Stimulated activated CD4-positive, alpha-beta T cell treated with anti-CD3 and anti-CD28 coated beads, Interleukin-4, amount 100 ng/mL, for 24 hours (primary cell): Measurements from ENCODE around the gene PPP1CA.
A peak's percentile ranks its signal among the peaks of the same experiment; 100 is the strongest.
"Not testable (repeated sequence)": the region's sequence is repeated elsewhere in the genome, so short reads cannot be mapped to it uniquely, and the experiment has no call there.

ENCODE experiments used
- DNase-seq: peaks from one replicate; pipeline ENCODE4 v3.0.0-alpha.2; 2020

The PPP1CA gene

DNA sequence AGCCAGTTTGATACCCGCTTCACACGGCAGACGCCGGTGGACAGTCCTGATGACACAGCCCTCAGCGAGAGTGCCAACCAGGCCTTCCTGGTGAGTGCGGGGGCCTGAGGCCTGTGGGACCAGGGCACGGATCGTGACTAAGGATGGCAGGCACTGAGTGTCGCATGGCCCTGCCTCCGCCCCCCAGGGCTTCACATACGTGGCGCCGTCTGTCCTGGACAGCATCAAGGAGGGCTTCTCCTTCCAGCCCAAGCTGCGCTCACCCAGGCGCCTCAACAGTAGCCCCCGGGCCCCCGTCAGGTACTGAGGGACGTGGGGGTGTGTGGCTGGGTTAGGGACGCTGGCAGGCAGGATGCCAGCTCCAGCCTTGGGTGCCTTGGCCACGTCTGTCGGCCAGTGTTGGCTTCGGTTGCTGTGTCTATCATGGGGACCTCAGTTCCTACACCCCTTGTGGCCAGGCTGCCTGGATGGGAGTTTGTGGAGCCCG, 32.8 kb upstream of the PPP1CA start:
- peak; percentile 31 for DNase-seq

DNA sequence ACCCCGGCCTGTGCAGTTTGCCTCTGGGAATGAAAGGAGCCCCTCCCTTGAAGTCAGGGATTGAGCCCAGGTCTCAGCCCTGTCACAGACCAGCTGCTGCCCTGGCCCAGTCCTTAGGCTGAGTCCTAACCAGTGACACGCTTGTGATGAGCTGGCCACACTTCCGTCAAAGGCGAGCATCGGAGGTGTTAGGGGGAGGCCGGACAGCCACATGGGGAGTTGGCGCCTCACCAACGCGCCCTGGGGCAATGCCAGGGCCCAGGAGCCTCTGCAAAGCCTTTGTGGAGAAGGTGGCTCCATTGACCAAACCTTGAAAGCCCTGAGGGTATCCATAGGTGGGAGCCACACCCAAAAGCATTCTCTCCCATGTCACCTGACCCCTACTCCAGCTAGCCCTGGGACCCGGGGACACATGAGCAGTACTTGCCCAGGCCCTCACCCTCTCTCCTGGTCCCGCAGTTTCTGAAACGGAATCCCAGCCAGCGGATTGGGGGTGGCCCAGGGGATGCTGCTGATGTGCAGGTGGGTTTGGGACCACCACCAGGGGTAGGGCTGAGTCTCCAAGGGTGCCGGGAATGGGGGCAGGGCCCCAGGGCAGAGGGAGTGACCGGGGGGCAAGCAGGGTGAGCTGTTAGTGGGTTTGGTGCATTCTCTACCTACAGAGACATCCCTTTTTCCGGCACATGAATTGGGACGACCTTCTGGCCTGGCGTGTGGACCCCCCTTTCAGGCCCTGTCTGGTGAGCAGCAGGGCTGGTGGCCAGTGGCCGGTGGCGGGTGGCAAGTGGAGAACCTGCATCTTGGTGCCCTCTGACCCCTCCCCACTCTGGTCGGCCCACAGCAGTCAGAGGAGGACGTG, 32.1 kb upstream of the PPP1CA start:
- DNase-seq = no peak

DNA sequence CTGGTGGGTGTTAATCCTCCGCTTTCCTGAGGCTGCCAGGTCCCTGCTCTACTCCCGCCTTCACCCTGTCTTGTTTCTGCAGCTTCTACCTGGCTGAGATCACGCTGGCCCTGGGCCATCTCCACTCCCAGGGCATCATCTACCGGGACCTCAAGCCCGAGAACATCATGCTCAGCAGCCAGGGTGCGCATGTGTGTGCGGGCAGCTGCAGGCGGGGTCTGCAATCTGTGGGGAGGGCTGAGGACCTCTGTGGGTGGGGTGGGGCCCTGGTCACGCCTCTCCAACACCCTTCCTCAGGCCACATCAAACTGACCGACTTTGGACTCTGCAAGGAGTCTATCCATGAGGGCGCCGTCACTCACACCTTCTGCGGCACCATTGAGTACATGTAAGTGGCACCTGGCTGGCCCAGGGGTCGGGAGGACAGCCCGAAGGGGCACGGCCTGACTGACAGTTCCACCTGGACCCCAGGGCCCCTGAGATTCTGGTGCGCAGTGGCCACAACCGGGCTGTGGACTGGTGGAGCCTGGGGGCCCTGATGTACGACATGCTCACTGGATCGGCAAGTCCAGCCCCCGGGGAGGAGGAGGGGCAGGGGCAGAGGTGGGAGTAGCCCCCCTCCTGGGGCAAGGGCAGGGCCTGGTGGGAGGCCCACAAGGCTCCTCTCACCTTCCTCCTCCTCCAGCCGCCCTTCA, 31.1 kb upstream of the PPP1CA start:
- no peak for DNase-seq

GRCh38 chr11:67431346-67432249, 29.9 kb upstream of the PPP1CA start:
- no peak for DNase-seq

DNA sequence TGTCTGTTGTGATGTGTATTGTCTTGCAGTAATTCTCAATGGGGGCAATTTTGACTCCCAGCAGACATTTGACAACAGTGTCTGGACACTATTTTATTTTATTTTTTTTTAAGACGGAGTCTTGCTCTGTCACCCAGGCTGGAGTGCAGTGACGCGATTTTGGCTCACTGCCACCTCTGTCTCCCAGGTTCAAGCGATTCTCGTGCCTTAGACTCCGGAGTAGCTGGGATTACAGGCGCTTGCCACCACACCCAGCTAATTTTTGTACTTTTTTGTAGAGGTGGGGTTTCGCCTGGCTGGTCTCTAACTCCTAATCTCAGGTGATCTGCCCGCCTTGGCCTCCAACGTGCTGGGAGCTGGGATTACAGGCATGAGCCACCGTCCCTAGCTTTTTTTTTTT, 28.1 kb upstream of the PPP1CA start:
- DNase-seq = no peak

DNA sequence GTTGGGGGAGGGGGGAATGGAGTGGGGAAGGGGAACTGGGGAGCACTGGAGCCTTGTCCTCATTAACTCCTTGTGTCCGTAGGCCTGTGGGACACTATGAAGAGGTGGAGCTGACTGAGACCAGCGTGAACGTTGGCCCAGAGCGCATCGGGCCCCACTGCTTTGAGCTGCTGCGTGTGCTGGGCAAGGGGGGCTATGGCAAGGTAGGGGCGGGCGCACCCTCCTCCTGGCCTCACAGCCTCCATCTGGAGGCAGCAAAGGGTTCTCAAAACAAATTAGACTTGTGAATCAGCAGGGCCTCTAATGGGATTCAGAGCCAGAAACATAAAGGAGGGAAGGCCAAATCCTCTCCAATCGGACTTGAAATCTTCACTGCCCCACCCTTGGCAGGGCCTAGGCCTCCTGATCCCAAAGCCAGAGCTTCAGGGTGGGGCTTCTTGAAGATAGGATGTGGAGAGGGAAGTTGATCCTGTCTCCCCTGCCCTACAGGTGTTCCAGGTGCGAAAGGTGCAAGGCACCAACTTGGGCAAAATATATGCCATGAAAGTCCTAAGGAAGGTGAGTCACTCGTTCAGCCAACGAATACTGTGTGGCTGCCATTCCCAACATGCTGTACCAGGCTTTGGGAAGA, 27.5 kb upstream of the PPP1CA start:
- DNase-seq = no peak

DNA sequence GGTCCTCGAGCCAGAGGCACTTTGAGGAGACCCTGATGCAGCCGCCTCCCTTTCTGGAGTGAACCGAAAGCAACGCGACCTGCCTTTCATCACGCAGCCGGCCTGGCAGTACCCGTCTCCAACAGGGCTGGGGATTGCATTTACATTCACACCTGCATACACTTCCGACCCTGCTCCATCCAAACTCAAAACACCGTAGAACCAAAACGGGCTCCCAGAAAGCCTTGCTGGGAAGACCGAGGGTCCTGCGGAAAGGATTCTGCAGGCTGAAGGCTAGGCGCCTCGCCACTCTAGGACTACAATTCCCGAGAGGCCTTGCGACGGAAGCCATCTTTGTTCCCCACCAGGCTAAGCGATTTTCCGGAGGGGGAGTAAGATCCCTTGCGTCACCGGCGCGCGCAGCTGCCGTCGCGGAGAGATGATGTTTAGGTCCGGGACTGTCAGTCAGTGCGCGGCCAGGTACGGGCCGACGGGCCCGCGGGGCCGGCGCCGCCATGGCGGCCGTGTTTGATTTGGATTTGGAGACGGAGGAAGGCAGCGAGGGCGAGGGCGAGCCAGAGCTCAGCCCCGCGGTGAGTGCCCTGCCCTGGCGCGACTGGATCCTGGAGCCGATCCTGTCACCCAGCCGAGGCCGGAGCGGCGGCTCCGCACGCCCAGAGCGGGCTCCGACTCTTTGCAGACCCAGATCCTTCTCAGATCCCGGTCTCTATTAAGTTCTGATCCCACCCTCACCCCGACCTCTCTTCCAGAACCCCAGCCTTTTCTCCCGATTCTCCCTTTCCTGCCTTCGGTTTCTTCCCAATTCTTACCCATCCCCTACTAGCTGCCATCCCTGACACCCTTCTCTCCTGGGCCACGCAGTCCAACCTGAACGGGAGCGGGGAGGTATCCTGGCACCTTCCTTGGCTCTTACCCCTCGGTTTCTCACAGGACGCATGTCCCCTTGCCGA, 26.7 kb upstream of the PPP1CA start, which contains the start of gene RPS6KB2:
TSS of gene RPS6KB2 (plus strand) at position 443 of the 950 bp plus-strand sequence. CDS start at position 495, 52 bp downstream.
- peak; percentile 99 for DNase-seq

DNA sequence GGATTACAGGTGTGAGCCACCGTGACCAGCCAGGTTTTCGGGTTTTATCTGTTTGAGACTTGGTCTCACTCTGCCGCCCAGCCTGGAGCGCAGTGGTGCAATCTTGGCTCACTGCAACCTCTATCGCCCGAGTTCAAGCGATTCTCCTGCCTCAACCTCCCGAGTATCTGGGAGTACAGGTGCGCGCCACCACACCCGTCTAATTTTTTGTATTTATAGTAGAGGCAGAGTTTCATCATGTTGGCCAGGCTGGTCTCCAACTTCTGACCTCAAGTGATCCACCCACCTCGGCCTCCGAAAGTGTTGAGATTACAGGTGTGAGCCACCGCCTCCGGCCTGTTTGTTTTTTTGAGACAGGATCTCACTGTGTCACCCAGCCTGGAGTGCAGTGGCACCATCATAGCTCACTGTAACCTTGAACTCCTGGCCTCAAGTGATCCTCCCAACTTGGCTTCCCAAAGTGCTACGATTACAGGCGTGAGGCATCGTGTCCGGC, 25.8 kb upstream of the PPP1CA start:
- not testable (repeated sequence) for DNase-seq

DNA sequence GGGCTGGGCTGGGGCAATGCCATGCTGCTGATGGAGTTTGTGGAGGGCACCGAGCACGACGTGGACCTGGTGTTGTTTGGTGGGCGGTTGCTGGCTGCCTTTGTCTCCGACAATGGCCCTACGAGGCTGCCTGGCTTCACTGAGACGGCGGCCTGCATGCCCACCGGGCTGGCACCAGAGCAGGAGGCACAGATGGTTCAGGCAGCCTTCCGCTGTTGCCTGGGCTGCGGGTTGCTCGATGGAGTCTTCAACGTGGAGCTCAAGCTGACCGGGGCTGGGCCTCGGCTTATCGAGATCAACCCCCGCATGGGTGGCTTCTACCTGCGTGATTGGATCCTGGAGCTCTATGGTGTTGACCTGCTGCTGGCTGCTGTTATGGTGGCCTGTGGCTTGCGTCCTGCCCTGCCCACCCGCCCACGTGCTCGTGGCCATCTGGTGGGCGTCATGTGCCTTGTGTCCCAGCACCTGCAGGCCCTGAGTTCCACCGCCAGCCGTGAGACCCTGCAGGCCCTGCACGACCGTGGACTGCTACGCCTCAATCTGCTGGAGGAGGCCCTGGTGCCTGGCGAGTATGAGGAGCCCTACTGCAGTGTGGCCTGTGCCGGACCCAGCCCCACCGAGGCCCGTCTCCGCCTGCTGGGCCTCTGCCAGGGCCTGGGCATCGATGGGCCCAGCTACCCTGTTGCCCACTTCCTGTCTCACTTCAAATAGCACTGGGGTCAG, 22.4 kb upstream of the PPP1CA start:
- no peak for DNase-seq

GRCh38 chr11:67423466-67423865, 21.8 kb upstream of the PPP1CA start:
- DNase-seq = no peak

DNA sequence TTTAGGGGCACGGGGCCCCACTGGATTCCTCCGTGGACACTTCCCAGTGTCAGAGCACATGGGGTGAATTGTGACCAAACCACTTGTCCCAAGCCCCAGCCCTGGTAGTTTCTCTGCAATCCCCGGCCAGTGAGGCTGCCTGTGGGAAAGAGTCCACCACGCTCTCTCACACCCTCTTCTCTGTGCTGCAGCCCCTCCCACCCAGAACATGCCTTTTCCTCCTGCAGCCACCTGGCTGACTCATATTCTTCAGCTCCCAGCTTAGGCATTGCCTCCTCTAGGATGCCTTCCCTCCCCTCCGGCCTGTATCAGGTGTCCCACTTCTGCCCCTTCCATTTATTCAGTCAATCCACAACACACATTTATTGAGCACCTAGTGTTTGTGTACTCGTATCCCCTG, 21.2 kb upstream of the PPP1CA start:
- DNase-seq = no peak

- DNase-seq = no peak
These were observed 19.9 kb upstream of the PPP1CA start for GRCh38 chr11:67421430-67422031.

DNA sequence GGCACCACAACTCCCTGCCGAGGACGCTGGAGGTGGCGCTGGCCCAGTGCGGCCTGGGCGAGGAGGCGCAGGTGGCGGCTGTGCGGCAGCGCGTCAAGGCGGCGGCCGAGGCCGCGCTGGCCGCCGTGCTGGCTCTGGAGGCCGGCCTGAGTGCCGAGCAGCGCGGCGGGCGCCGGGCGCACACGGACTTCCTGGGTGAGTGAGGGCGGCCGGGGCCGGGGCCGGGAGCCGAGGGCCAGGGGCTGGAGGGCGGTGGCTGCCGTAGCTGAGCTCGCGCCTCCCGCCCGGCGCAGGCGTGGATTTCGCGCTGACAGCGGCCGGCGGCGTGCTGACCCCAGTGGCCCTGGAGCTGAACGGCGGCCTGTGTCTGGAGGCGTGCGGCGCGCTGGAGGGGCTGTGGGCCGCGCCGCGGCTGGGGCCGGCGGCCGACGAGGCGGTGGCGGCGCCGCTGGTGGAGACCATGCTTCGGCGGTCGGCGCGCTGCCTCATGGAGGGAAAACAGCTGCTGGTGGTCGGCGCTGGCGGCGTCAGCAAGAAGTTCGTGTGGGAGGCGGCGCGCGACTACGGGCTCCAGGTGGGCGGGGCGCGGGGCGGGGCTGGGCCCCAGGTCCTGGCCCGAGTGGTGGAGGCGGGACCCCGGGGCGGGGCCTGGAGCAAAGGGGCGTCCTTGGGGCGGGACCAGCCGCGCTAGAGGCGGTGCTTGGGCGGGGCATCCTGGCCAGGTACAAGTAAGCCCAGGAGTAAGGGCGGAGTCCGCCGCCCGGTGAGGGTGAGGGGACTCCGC, 19.2 kb upstream of the PPP1CA start:
- peak; percentile 97 for DNase-seq

GRCh38 chr11:67420147-67420645, 18.5 kb upstream of the PPP1CA start:
- DNase-seq = no peak

DNA sequence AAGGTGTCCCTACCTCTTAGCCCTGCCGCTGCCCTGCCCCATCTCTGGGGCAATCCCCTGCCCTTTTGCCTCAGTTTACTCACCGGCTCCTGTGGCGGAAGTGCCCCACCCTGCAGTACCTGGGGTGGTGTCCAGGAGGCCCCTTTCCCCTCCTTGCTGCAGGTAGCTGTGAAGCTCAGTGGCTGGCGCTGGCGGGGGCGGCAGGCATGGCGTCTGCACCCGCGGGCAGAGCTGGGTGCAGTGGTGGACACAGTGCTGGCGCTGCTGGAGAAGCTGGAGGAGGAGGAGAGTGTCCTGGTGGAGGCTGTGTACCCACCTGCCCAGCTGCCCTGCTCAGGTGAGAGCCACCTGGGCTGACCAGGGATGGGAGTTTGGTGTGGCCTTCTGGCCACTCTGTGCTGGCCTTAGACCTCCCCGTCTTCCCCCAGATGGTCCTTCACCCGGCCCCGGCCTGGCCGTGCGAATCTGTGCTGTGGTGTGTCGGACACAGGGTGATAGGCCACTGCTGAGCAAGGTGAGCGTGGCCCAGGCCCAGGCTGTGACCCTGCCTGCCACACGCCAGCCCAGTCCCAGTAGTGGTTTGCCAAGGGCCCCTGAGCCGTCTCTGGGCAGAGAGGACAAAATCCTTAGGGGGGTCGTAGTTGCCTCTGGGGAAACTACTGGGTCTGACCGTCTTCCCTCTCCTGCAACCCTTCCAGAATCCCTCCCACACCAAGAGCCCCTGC, 17.8 kb upstream of the PPP1CA start:
- no peak for DNase-seq

- peak; percentile 30 for DNase-seq
These were observed 17.0 kb upstream of the PPP1CA start for GRCh38 chr11:67418476-67419281.

- DNase-seq = no peak
These were observed 15.8 kb upstream of the PPP1CA start for GRCh38 chr11:67417425-67417824.
